Adrenal gland (tissue), 12 donors: ENCODE results near the gene POLR3E. TPM values are rescaled to one million over a fixed set of nuclear protein-coding genes. Genes with fewer than 3 reads are reported as not detected.

Source experiments
- DNase-seq, 7 donors: peaks; one replicate each; pipeline ENCODE4 v3.0.0-alpha.2; 2019 to 2020
- H3K27ac ChIP-seq, 5 donors: fragments of 200-600 bp; sonication (generic) in 4 of 5; 1 replicate in 3 of 5; 2 replicates in 2 of 5; pipeline versions ENCODE4 v1.5.1 to v1.8.0; 2016 to 2020; ENCODE audit warnings: mild to moderate bottlenecking in 1 of 5
- H3K27me3 ChIP-seq: fragments of 200-600 bp; 2 replicates; pipeline ENCODE4 v1.8.0; 2021
- H3K36me3 ChIP-seq, 2 donors: fragments of 200-600 bp; replicated peaks in 1 of 2; 1 replicate in 1 of 2; 2 replicates in 1 of 2; pipeline versions ENCODE4 v1.5.1 to v1.8.0; 2018 to 2022
- H3K4me1 ChIP-seq, 2 donors: fragments of 200-600 bp; replicated peaks in 1 of 2; 1 replicate in 1 of 2; 2 replicates in 1 of 2; pipeline versions ENCODE4 v1.5.1 to v1.8.0; 2018 to 2021
- H3K4me3 ChIP-seq, 4 donors: fragments of 200-600 bp; sonication (generic) in 3 of 4; one replicate each; pipeline ENCODE4 v1.5.1; 2016 to 2018
- H3K9me3 ChIP-seq, 3 donors: fragments of 200-600 bp; sonication (generic) in 1 of 3; replicated peaks in 1 of 3; 1 replicate in 2 of 3; 2 replicates in 1 of 3; pipeline versions ENCODE4 v1.5.1 to v1.8.0; 2016 to 2021
- POLR2A ChIP-seq, 2 donors: fragments of 450-650 bp; IDR thresholded peaks; one replicate each; pipeline ENCODE4 v1.6.1; 2017; ENCODE audit warnings: antibody characterized with exemption in 2 of 2, mild to moderate bottlenecking in 2 of 2, moderate library complexity in 1 of 2
- WGBS, 4 donors: extraction: QIAGEN DNeasy Blood & Tissue Kit in 2 of 4; methylation state at CpG; one replicate each; pipeline versions ENCODE4 v1.1.5 to v1.1.7; 2013 to 2017; 5-methylcytosine and 5-hydroxymethylcytosine counted together
- intact Hi-C, 2 donors: fragments of 100-400 bp; cut with DNase I; formaldehyde crosslinking; loops; one replicate each; pipeline versions ENCODE4 v1.14.1 to v1.15.0; 2022 to 2023
- polyA plus RNA-seq, 3 donors: library from polyadenylated mRNA; stranded (reverse); fragments of 200-250 nt in 2 of 3; fragments of 350-450 nt in 1 of 3; fragmentation: Illumina TruSeq in 1 of 3; extraction: RNeasy Lipid Tissue Mini Kit (QIAGEN cat#74804) in 1 of 3; gene quantifications; one replicate each; pipeline ENCODE4 v1.2.3, GENCODE V29; 2013 to 2014
- total RNA-seq, 9 donors: library from RNA; depleted of rRNA in 4 of 9; stranded (reverse); fragments of >200 nt in 4 of 9; fragments of 120-200 nt in 1 of 9; fragmentation: NEBNext Ultra II Directional in 1 of 9; extraction: Animal tissue kit (Norgen Biotek cat#: 25700) in 1 of 9; gene quantifications; one replicate each; pipeline versions ENCODE4 v1.1.0 to v1.2.4, GENCODE V29; 2013 to 2023
- TF ChIP-seq, protein P1 (sequence below), 6 experiments: fragments of 450-650 bp in 4 of 6; fragments of 200-600 bp in 2 of 6; sonication (generic) in 1 of 6; IDR thresholded peaks; 1 replicate in 5 of 6; 2 replicates in 1 of 6; pipeline versions ENCODE4 v1.5.1 to v1.8.0; 2016 to 2021; ENCODE audit warnings: antibody characterized with exemption in 6 of 6, mild to moderate bottlenecking in 2 of 6, moderate library complexity in 1 of 6
- donor health status: healthy with polysubstance abuse.
- donor health status: Bipolar disorder and iron deficiency.
- donor health status: DM: yes; HTN: yes; CAD: no.
- donor health status: DM: no; HTN: no; CAD: no.
- donor health status: DM: no; HTN: no; CAD: no.
- donor health status: DM: yes; HTN: yes; CAD: no.

The POLR3E gene
- total and polyA plus RNA-seq, 12 donors: 43.8 to 99.4 (median 51.5) TPM

DNA sequence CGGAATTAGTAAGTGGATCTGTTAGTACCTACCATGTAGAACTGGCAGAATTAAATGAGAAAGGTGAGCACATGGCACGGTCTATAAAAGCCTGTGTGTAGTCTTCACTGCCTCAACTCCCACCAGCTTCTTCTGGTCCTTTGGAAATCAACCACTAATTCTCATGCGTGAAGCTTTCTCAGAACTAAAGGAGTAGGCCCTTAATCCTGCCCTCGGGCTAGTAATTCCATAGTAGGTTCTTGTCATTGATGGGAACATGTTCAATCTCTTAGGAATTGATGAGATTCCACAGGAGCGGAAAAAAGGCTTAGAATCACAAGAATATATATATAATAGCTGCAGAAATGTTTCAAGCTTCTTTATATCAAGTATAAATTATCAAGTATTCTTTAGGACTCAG is 55.5 kb downstream of the POLR3E start:
- TF ChIP-seq, protein P1, sequence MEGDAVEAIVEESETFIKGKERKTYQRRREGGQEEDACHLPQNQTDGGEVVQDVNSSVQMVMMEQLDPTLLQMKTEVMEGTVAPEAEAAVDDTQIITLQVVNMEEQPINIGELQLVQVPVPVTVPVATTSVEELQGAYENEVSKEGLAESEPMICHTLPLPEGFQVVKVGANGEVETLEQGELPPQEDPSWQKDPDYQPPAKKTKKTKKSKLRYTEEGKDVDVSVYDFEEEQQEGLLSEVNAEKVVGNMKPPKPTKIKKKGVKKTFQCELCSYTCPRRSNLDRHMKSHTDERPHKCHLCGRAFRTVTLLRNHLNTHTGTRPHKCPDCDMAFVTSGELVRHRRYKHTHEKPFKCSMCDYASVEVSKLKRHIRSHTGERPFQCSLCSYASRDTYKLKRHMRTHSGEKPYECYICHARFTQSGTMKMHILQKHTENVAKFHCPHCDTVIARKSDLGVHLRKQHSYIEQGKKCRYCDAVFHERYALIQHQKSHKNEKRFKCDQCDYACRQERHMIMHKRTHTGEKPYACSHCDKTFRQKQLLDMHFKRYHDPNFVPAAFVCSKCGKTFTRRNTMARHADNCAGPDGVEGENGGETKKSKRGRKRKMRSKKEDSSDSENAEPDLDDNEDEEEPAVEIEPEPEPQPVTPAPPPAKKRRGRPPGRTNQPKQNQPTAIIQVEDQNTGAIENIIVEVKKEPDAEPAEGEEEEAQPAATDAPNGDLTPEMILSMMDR (IDR thresholded peaks at IDR 0.05): no peak
- no peak for TF ChIP-seq POLR2A (IDR thresholded peaks at IDR 0.05)
- Histone ChIP-seq H3K4me1 (peaks cover 0 to 16% of the 10 kb centered on the region in 2 donors), H3K27ac (no peak overlapping the region), H3K36me3 (peaks cover 0 to 20% of the 10 kb centered on the region in 2 donors), H3K9me3 (no peaks in the 10 kb centered on the region), H3K4me3 (no peak overlapping the region), H3K27me3 (no peaks in the 10 kb centered on the region)
- DNase-seq: no peak
- intact Hi-C loops: no loop called here
- WGBS, 4 donors: 90 to 97% (median 95%) methylated on average over 5 of the region's 5 CpGs

DNA sequence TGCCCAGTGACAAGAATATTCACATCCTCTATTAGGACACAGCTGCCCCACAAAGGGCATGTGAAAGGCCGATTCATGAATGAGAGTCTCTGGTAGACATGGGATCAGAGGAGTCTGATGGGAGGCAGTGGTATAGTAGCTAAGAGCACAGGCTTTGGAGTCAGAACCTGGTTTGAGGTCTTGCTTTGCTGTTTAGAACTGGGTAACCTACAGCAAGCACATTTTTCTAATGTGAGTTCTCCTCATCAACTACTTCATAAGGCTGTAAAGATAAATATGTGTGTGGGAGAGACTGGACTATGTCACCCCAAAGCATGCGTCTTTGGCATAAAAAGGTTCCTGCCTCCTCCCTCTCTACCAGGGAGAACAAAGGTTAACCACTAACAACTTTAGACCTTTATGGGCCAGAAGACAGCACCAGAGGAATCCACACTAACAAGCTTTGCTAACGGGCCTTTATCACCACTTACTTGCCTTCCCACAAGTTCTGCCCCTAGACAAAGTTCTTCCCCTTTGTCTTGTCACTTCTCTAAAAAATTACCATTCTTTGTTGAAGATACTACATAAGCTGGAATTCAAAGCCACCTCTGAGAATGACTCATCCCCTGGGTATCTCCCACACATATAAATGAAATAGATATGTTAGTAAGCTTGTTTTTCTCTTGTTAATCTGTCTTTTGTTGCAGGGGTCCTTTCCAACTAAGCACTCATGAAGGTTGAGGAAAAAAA is 56.1 kb downstream of the POLR3E start:
- WGBS, 4 donors: 49 to 61% (median 56%) methylated on average over 3 of the region's 3 CpGs
- no peaks in the 10 kb centered on the region for H3K9me3 ChIP-seq
- no peak for DNase-seq
- H3K27ac ChIP-seq: peak overlapping the region in 2 of 5 donors; percentile 50 to 75
- H3K4me1 ChIP-seq: peaks cover 0 to 16% of the 10 kb centered on the region in 2 donors
- no peaks in the 10 kb centered on the region for H3K27me3 ChIP-seq
- peaks cover 0 to 14% of the 10 kb centered on the region in 2 donors for H3K36me3 ChIP-seq
- H3K4me3 ChIP-seq: no peak overlapping the region
- no peak for TF ChIP-seq POLR2A (IDR thresholded peaks at IDR 0.05)
- TF ChIP-seq, protein P1 (IDR thresholded peaks at IDR 0.05): no peak
- intact Hi-C loops: no loop called here

DNA sequence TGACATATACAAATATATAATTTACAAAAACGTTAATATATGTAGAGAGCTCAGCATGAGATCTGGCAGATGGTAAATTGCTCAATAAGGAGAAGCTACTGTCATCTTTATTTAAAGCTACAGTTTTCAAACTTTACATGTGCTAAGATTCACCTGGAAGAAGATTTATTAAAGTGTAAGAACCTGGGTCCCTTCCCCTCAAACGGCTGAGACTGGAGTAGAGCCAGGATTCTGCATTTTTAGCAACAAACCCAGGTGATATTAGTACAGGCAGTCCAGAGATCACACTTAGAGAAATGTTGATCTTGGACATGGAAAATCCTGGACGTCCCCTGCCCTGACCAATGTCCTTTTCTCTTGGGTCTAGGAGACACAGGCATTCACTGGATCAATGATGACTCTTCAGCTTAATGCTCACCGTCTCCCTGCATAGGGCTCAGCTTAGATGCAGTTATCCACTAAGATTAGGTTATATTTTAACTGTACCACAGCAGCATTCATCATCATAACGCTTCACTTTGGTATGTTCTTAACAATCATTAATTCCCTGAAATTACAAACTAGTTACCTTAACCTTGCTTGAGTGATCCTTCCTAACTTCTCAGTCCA is 56.8 kb downstream of the POLR3E start:
- TF ChIP-seq POLR2A (IDR thresholded peaks at IDR 0.05): no peak
- TF ChIP-seq, protein P1 (IDR thresholded peaks at IDR 0.05): no peak
- H3K36me3 ChIP-seq: peaks cover 0 to 7% of the 10 kb centered on the region in 2 donors
- no peak overlapping the region for H3K4me3 ChIP-seq
- peaks cover 0 to 16% of the 10 kb centered on the region in 2 donors for H3K4me1 ChIP-seq
- no peaks in the 10 kb centered on the region for H3K27me3 ChIP-seq
- intact Hi-C loops: no loop called here
- peak overlapping the region in 2 of 5 donors; percentile 31 to 50 for H3K27ac ChIP-seq
- WGBS, 4 donors: 64 to 69% (median 68%) methylated on average over 5 of the region's 5 CpGs
- no peaks in the 10 kb centered on the region for H3K9me3 ChIP-seq
- no peak for DNase-seq

DNA sequence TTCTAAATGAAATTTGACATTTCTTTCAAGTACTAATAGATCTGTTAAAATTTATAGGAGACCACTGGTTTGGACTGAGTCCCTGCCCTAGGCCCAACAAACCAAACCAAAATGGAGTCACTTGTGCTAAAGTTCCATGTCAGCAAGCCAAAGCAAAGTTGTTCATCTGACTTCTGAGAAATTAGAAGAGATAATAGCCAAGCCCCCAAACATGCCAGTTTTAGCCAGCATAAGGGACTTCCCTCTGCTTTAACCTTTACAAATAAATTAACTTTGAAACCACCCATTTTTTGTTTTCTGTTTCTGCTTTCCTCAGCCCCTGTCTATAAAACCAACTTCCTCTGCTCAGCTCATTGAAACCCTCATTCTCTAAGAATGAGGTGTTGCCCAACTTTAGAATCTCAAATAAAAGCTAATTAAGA is 58.3 kb downstream of the POLR3E start:
- no peak for DNase-seq
- no peak for TF ChIP-seq POLR2A (IDR thresholded peaks at IDR 0.05)
- TF ChIP-seq, protein P1 (IDR thresholded peaks at IDR 0.05): no peak
- Histone ChIP-seq H3K4me1 (peaks cover 0 to 16% of the 10 kb centered on the region in 2 donors), H3K36me3 (no peaks in the 10 kb centered on the region), H3K27me3 (no peaks in the 10 kb centered on the region), H3K27ac (no peak overlapping the region), H3K4me3 (no peak overlapping the region), H3K9me3 (no peaks in the 10 kb centered on the region)
- intact Hi-C loops: no loop called here
